ENCODE measurements around the gene CDK5RAP2.

GRCh38 chr9:120569556-120569955 lies 10.4 kb downstream of the CDK5RAP2 start:
- peak in 1 of 2 donors; percentile 24 for TF ChIP-seq CTCF (conservative IDR thresholded peaks at IDR 0.05 in 1 of 2, IDR thresholded peaks at IDR 0.05 in 1 of 2; ENCODE audit: low read depth in 1 of 2, low read length in 2 of 2)
- no peak for TF ChIP-seq EZH2 (IDR thresholded peaks at IDR 0.05; ENCODE audit: low read length, missing control alignments)

Data from fibroblast of lung (primary cell).